ENCODE results near the gene VMAC. TPM values are rescaled to one million over a fixed set of nuclear protein-coding genes. Genes with fewer than 3 reads are reported as not detected.

Gene VMAC
- total RNA-seq, 1 donor from 2014 or later = 4.3 TPM

DNA sequence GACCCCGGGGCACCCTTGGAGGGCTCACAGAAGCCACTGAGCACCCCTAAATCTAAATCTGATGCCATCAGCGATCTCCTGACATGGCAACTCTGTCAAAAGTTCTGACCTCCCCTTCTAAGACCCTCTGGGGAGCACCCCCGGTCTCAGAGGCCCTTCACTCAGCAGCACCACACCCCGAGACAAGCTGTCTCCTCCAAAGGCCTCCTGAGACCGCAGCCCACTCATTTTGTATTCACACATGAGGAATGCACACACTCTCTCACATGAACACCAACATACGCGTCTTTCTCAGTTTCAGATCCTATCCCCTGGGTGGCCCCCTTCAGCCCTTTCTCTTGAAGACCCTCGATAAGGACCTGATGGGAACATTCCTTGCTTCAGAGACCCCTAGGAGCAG is 3.7 kb upstream of the VMAC start:
- TF ChIP-seq, protein P1, sequence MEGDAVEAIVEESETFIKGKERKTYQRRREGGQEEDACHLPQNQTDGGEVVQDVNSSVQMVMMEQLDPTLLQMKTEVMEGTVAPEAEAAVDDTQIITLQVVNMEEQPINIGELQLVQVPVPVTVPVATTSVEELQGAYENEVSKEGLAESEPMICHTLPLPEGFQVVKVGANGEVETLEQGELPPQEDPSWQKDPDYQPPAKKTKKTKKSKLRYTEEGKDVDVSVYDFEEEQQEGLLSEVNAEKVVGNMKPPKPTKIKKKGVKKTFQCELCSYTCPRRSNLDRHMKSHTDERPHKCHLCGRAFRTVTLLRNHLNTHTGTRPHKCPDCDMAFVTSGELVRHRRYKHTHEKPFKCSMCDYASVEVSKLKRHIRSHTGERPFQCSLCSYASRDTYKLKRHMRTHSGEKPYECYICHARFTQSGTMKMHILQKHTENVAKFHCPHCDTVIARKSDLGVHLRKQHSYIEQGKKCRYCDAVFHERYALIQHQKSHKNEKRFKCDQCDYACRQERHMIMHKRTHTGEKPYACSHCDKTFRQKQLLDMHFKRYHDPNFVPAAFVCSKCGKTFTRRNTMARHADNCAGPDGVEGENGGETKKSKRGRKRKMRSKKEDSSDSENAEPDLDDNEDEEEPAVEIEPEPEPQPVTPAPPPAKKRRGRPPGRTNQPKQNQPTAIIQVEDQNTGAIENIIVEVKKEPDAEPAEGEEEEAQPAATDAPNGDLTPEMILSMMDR (IDR thresholded peaks at IDR 0.05; ENCODE audit: insufficient read depth, low read length, poor library complexity, severe bottlenecking) = no peak
- no peak for DNase-seq (ENCODE audit: low read depth)
- no peaks in the 10 kb centered on the region for H3K36me3 ChIP-seq (ENCODE audit: control insufficient read depth, insufficient read depth, low read length)
- H3K27me3 ChIP-seq (ENCODE audit: control insufficient read depth, insufficient read depth, low read length) = no peaks in the 10 kb centered on the region
- H3K4me3 ChIP-seq (ENCODE audit: low read depth, low read length) = no peak overlapping the region

DNA sequence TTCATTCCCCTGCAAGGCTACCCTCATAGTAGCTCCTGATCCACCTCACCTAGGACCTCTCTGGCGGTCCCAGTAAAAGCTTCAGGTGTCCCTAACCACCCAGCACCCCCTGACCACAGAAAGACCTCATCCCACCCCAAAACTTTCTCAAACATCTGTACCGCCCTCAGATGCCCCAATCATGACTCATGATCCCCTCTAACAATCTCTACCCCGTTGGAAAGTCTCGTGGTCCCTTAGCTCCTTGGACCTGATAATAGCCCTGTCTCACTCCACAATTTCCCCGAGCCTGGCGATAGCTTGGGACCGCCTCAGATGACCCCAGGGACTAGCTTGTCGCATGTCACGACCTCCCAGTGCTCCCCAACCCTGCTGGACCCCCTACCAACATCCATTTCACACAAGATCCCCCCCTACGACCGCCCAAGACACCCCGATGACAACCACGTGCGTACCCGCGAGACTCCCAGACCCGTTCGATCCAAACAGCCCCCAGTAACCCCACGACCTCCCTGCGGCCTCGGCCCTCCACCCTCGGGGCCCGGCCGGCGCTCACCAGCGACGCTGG is 1.5 kb upstream of the VMAC start:
- Histone ChIP-seq H3K36me3 (ENCODE audit: control insufficient read depth, insufficient read depth, low read length) (no peaks in the 10 kb centered on the region), H3K27me3 (ENCODE audit: control insufficient read depth, insufficient read depth, low read length) (no peaks in the 10 kb centered on the region), H3K4me3 (ENCODE audit: low read depth, low read length) (peak overlapping the region; percentile 81)
- DNase-seq (ENCODE audit: low read depth) = no peak
- TF ChIP-seq, protein P1 (IDR thresholded peaks at IDR 0.05; ENCODE audit: insufficient read depth, low read length, poor library complexity, severe bottlenecking) = no peak

DNA sequence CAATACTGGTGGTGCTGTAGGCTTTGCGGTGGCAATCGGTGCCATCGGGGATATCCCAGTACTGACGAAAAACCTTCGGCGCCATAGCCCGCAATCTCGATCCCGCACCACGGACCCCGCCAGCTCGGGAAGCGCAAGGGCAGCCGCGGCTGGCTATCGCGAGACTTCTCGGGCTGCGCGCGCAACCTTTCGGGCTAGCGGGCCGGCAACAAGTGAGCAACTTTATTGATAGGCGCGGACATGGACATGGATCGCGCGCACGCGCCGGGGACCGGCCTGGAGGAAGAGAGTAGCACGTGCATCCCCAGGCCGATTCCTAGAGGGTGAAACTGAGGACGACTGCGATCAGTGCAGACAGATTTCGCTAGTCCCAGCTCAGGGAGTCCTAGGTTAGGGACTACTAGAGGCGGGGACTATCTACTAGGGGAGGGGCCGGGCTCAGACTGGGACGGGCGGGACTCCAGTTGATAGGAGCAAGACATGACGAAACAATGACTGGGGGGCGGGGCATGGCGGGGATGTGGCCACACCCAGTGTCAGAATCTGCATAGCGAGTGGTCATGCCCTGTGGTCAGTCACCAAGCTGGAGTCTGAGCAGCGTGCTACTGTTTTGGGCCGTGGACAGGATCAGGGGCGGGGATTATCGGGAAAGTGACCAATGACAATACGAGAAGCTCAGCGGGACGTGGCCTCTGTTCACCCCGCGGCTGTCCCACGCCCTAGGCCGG is 884 bp upstream of the VMAC start, which contains the start of gene NDUFA11:
TSS of gene NDUFA11 (minus strand) at position 167 of the 728 bp plus-strand sequence. CDS start at position 85, 82 bp downstream.
- Histone ChIP-seq H3K36me3 (ENCODE audit: control insufficient read depth, insufficient read depth, low read length) (no peaks in the 10 kb centered on the region), H3K27me3 (ENCODE audit: control insufficient read depth, insufficient read depth, low read length) (no peaks in the 10 kb centered on the region), H3K4me3 (ENCODE audit: low read depth, low read length) (peak within 1 kb of the TSS; percentile 81)
- DNase-seq (ENCODE audit: low read depth) = peak; percentile 70
- TF ChIP-seq, protein P1 (IDR thresholded peaks at IDR 0.05; ENCODE audit: insufficient read depth, low read length, poor library complexity, severe bottlenecking) = no peak

DNA sequence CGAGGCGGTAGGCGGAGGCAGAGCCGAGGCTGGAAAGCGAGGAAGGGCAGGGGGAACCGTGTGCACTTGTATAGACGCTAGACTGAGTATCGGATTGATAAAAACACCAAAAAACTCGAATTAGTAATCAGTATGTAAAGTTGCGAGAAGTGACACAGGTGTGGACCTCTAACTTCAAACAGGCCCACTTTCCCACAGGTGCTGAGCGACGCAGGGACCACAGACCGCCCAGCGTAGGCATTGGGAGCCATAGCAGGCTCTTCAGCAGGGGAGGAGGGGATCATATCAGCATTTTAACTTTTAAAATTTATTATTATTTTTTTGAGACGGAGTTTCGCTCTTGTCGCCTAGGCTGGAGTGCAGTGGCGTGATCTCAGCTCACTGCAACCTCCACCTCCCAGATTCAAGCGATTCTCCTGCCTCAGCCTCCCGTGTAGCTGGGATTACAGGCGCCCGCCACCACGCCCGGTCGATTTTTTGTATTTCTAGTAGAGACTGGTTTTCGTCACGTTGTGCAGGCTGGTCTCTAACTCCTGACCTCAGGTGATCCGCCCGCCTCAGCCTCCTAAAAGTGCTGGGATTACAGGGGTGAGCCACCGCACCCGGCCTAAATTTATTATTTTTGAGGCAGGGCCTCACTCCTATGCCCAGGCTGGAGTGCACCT is 574 bp downstream of the VMAC start:
- Histone ChIP-seq H3K4me3 (ENCODE audit: low read depth, low read length) (peak overlapping the region; percentile 71), H3K36me3 (ENCODE audit: control insufficient read depth, insufficient read depth, low read length) (no peaks in the 10 kb centered on the region), H3K27me3 (ENCODE audit: control insufficient read depth, insufficient read depth, low read length) (no peaks in the 10 kb centered on the region)
- DNase-seq (ENCODE audit: low read depth) = no peak
- TF ChIP-seq, protein P1 (IDR thresholded peaks at IDR 0.05; ENCODE audit: insufficient read depth, low read length, poor library complexity, severe bottlenecking) = no peak

DNA sequence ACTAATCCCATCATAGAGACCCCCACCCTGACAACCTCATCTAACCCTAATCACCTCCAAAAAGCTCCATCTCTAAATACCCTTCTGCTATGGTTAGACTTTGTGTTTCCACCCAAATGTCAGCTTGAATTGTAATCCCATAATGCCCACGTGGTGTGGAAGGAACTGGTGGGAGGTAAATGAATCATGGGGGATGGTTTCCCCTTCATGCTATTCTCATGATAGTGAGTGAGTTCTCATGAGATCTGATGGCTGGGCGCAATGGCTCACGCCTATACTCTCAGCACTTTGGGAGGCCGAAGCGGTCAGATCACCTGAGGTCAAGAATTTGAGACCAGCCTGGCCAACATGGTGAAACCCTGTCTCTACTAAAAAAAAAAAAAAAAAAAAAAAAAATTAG is 2.6 kb downstream of the VMAC start:
- TF ChIP-seq, protein P1 (IDR thresholded peaks at IDR 0.05; ENCODE audit: insufficient read depth, low read length, poor library complexity, severe bottlenecking) = no peak
- Histone ChIP-seq H3K36me3 (ENCODE audit: control insufficient read depth, insufficient read depth, low read length) (no peaks in the 10 kb centered on the region), H3K27me3 (ENCODE audit: control insufficient read depth, insufficient read depth, low read length) (no peaks in the 10 kb centered on the region), H3K4me3 (ENCODE audit: low read depth, low read length) (no peak overlapping the region)
- DNase-seq (ENCODE audit: low read depth) = no peak
